Loucy (cell line): ENCODE measurements around the gene HAUS6.

ENCODE experiments used
- CTCF ChIP-seq: fragments of 200-600 bp; sonication (generic); conservative IDR thresholded peaks from 2 replicates; pipeline ENCODE4 v1.5.1; 2014; ENCODE audit warnings: mild to moderate bottlenecking, antibody characterized with exemption, low read length
- EZH2phosphoT487 ChIP-seq: fragments of 200-600 bp; IDR thresholded peaks from 2 replicates; pipeline ENCODE4 v1.6.1; 2018; ENCODE audit warnings: antibody characterized with exemption, mild to moderate bottlenecking, moderate library complexity, borderline replicate concordance

GRCh38 chr9:19101203-19101602, 1.5 kb downstream of the HAUS6 start:
- TF ChIP-seq CTCF: no peak
- TF ChIP-seq EZH2phosphoT487: no peak
